HG02678 (cell line): ENCODE results near the gene CDIP1.

Experiments used
- ATAC-seq: cut with Tn5 transposase; IDR thresholded peaks from one replicate; pipeline ENCODE4 v1.9.1; 2021; ENCODE audit warnings: mild to moderate bottlenecking, moderate library complexity; ENCODE audit not compliant: unreplicated experiment

CDIP1 gene

GRCh38 chr16:4515611-4516233, 22.9 kb downstream of the CDIP1 start:
- no peak for ATAC-seq

- no peak for ATAC-seq
Measured at GRCh38 chr16:4514606-4515005, 24.0 kb downstream of the CDIP1 start.

GRCh38 chr16:4513881-4514280, 24.7 kb downstream of the CDIP1 start:
- ATAC-seq: no peak

- no peak for ATAC-seq
Measured at GRCh38 chr16:4513086-4513860, 25.3 kb downstream of the CDIP1 start.

GRCh38 chr16:4512473-4512872, 26.1 kb downstream of the CDIP1 start:
- ATAC-seq: no peak

GRCh38 chr16:4511441-4512082, 27.0 kb downstream of the CDIP1 start:
- ATAC-seq: no peak

GRCh38 chr16:4510747-4511426, 27.7 kb downstream of the CDIP1 start:
- no peak for ATAC-seq

- ATAC-seq: no peak
Measured at GRCh38 chr16:4510131-4510530, 28.4 kb downstream of the CDIP1 start.

- no peak for ATAC-seq
Measured at GRCh38 chr16:4509420-4509819, 29.2 kb downstream of the CDIP1 start.

GRCh38 chr16:4508806-4509205, 29.8 kb downstream of the CDIP1 start:
- ATAC-seq: no peak

GRCh38 chr16:4507588-4508345, 30.8 kb downstream of the CDIP1 start:
- ATAC-seq: no peak

- ATAC-seq: no peak
Measured at GRCh38 chr16:4506450-4506849, 32.1 kb downstream of the CDIP1 start.

- peak; percentile 81 for ATAC-seq
Measured at GRCh38 chr16:4505356-4506147, 33.0 kb downstream of the CDIP1 start.

GRCh38 chr16:4501071-4501478, 37.5 kb downstream of the CDIP1 start:
- ATAC-seq: no peak

GRCh38 chr16:4500272-4500671, 38.3 kb downstream of the CDIP1 start:
- ATAC-seq: no peak

GRCh38 chr16:4499196-4499555, 39.4 kb downstream of the CDIP1 start:
- no peak for ATAC-seq

- ATAC-seq: no peak
Measured at GRCh38 chr16:4498546-4499195, 39.9 kb downstream of the CDIP1 start.

- ATAC-seq: no peak
Measured at GRCh38 chr16:4496305-4496704, 42.3 kb downstream of the CDIP1 start.

GRCh38 chr16:4495766-4496165, 42.8 kb downstream of the CDIP1 start:
- ATAC-seq: no peak
